Mesothelial cell of epicardium (in vitro differentiated cells): ENCODE measurements around the gene ODF2L. TPM values are rescaled to one million over a fixed set of nuclear protein-coding genes. Genes with fewer than 3 reads are reported as not detected.

Experiments used
- DNase-seq, 2 experiments: peaks; one replicate each; pipeline ENCODE4 v3.0.0; 2021; ENCODE audit warnings: low spot score in 2 of 2; ENCODE audit not compliant: unreplicated experiment in 2 of 2
- H3K27ac Mint-ChIP-seq: 2 replicates; pipeline ENCODE4 v1.8.0; 2021; ENCODE audit warnings: mixed read lengths
- H3K27me3 Mint-ChIP-seq: 2 replicates; pipeline ENCODE4 v1.8.0; 2021; ENCODE audit warnings: low read depth, mixed read lengths
- H3K36me3 Mint-ChIP-seq: 2 replicates; pipeline ENCODE4 v1.8.0; 2021; ENCODE audit warnings: mixed read lengths
- H3K4me1 Mint-ChIP-seq: 2 replicates; pipeline ENCODE4 v1.8.0; 2021; ENCODE audit warnings: mixed read lengths
- H3K4me3 Mint-ChIP-seq: 2 replicates; pipeline ENCODE4 v1.8.0; 2021; ENCODE audit warnings: mild to moderate bottlenecking, moderate library complexity, mixed read lengths
- H3K9me3 Mint-ChIP-seq: 2 replicates; pipeline ENCODE4 v1.8.0; 2021; ENCODE audit warnings: mixed read lengths
- total RNA-seq: library from RNA; stranded (reverse); gene quantifications from 3 replicates; pipeline ENCODE4 v1.2.1, GENCODE V29; 2021
- TF ChIP-seq, protein P1 (sequence below): fragments of 200-600 bp; sonication (generic); IDR thresholded peaks from one replicate; pipeline ENCODE4 v1.5.0; 2021; ENCODE audit warnings: antibody characterized with exemption; ENCODE audit not compliant: unreplicated experiment

ODF2L gene
- total RNA-seq, 1 donor from 2014 or later: 74.0 TPM

DNA sequence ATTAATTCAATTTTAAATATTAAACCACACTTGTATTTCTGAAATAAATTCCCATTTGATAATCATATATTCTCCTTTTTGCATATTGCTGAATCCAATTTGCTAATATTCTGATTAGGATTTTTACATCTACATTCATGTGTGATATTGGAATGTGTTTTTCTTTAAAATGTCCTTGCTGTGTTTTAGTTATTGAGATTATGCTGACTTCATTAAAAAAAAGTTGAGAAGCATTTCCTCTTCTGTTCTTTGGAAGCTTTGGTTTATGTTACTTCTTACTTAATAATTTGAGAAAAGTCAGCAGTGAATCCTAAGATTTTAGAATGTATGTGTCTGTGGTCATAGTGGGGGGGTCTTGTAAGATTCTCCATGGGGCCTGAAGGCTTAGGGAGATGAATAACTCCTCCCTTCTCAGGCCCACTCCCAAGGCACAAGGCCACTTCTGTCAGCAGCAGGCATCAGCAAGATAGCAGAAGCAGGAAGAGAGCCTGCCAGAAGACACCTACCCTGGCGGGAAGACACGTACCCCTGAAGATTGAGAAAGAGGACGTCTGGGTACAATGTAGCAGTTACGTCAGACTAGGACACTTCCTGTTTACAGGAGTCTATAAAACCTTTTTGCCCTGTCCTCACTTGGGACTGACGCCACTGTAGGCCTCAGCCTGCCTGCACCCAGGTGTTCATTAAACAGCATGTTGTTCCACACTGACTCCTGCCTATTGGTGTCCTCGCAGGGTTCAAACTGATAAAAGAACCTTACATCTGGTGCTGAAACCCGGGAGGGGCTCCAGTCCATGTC is 56.9 kb downstream of the ODF2L start:
- peaks cover 2% of the 10 kb centered on the region for H3K27me3 Mint-ChIP-seq
- H3K27ac Mint-ChIP-seq: no peak overlapping the region
- H3K4me1 Mint-ChIP-seq: no peaks in the 10 kb centered on the region
- no peaks in the 10 kb centered on the region for H3K9me3 Mint-ChIP-seq
- DNase-seq: no peak
- TF ChIP-seq, protein P1, sequence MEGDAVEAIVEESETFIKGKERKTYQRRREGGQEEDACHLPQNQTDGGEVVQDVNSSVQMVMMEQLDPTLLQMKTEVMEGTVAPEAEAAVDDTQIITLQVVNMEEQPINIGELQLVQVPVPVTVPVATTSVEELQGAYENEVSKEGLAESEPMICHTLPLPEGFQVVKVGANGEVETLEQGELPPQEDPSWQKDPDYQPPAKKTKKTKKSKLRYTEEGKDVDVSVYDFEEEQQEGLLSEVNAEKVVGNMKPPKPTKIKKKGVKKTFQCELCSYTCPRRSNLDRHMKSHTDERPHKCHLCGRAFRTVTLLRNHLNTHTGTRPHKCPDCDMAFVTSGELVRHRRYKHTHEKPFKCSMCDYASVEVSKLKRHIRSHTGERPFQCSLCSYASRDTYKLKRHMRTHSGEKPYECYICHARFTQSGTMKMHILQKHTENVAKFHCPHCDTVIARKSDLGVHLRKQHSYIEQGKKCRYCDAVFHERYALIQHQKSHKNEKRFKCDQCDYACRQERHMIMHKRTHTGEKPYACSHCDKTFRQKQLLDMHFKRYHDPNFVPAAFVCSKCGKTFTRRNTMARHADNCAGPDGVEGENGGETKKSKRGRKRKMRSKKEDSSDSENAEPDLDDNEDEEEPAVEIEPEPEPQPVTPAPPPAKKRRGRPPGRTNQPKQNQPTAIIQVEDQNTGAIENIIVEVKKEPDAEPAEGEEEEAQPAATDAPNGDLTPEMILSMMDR: no peak
- no peaks in the 10 kb centered on the region for H3K36me3 Mint-ChIP-seq
- no peak overlapping the region for H3K4me3 Mint-ChIP-seq

DNA sequence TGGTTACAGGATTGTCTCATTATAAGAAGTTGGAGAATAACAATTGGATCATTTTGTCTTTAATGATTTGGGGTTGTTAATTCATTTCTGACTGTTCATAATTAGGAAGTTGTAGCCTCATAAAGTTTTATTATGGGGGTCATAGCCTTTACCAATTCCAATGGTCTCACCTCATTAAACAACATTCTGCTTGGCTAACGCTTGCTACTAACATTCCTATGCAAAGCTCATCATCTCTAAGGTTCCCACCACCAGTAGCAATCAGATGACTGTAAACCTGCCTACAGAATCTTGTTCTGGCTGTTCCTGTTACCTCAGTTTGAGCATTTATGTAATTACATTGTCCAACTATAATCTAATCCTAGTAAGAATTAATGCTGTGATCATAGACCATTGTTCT is 60.2 kb downstream of the ODF2L start:
- Mint-ChIP-seq H3K4me3 (no peak overlapping the region), H3K4me1 (no peaks in the 10 kb centered on the region), H3K36me3 (no peaks in the 10 kb centered on the region), H3K27me3 (peaks cover 5% of the 10 kb centered on the region), H3K9me3 (no peaks in the 10 kb centered on the region), H3K27ac (no peak overlapping the region)
- no peak for DNase-seq
- TF ChIP-seq, protein P1: no peak

DNA sequence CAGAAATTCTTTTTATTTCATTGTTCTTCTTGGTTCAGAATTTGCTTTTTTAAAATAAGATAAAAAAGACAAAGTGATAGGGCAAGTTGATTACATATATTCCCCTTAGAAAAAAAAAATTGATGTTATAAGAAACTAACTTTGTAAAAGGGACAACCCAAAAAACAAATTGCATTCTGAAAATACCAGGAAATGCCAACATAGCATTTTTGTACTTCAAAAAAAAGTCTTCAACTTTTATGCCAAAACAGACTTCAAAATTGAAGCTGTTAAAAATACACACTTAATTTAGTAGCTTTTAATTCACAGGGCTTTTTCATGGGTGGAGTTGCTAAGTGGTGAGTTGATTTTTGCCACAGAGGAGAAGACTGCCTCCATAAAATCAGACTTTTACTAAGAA is 70.9 kb downstream of the ODF2L start:
- H3K27ac Mint-ChIP-seq: no peak overlapping the region
- TF ChIP-seq, protein P1: no peak
- no peak for DNase-seq
- no peaks in the 10 kb centered on the region for H3K9me3 Mint-ChIP-seq
- peaks cover 4% of the 10 kb centered on the region for H3K27me3 Mint-ChIP-seq
- H3K36me3 Mint-ChIP-seq: no peaks in the 10 kb centered on the region
- no peaks in the 10 kb centered on the region for H3K4me1 Mint-ChIP-seq
- H3K4me3 Mint-ChIP-seq: no peak overlapping the region

DNA sequence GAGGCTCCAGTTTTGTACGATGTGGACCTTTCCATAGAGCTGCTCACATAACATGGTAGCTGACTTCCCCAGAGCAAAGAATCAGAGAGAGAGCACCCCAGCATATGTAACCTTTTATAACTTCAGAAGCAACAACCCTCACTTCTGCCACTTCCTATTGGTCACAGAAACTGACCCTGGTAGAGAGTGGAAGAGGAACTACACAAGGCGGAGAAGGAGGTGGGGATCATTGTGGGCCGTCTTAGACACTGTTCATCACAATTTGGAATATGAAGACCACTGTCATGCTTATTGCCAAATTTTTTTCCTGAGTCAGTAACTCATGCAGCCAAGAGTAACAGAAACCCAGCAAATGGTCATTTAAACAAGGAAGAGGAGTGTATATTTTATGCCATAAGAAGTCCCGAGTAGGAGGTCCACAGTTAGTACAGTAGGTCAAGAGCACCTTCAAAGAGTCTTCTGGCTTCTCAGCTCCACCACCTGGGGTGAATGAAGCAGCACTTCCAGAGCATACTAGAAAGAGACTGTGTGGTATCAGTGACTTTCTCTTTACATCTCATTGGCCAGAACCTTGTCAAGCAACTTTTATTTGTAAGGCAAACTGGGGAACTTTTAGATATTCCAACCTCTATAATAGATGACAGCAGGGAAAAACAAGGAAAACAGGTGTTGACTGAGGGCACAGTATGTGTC is 71.8 kb downstream of the ODF2L start:
- DNase-seq: no peak
- H3K4me3 Mint-ChIP-seq: no peak overlapping the region
- H3K9me3 Mint-ChIP-seq: no peaks in the 10 kb centered on the region
- no peaks in the 10 kb centered on the region for H3K4me1 Mint-ChIP-seq
- TF ChIP-seq, protein P1: no peak
- H3K27ac Mint-ChIP-seq: no peak overlapping the region
- H3K36me3 Mint-ChIP-seq: no peaks in the 10 kb centered on the region
- H3K27me3 Mint-ChIP-seq: peaks cover under 1% of the 10 kb centered on the region

DNA sequence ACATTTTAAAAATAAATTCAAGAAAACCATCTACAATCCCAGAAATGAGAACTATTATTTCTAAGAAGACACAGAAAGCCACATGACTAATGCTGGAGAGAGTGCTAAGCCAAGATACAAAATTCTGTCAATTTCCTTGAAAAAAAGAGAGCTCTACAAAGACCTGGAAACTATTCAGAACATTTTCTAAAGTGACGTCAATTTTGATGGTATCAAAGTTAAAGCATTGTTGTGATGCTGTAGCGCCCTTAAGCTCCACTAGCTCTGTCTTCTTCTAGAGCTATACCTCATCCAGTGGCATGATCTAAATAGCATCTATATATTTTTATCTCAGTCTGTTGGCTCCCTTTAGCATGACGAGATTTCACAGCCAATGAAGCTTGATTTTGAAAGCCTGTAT is 73.9 kb downstream of the ODF2L start:
- no peaks in the 10 kb centered on the region for H3K4me1 Mint-ChIP-seq
- TF ChIP-seq, protein P1: no peak
- no peaks in the 10 kb centered on the region for H3K9me3 Mint-ChIP-seq
- no peak overlapping the region for H3K4me3 Mint-ChIP-seq
- no peaks in the 10 kb centered on the region for H3K36me3 Mint-ChIP-seq
- DNase-seq: no peak
- no peak overlapping the region for H3K27ac Mint-ChIP-seq
- peaks cover 2% of the 10 kb centered on the region for H3K27me3 Mint-ChIP-seq
